CD1c-positive myeloid dendritic cell (primary cell): ENCODE measurements around the gene MTHFD2.
"Not testable (repeated sequence)": the region's sequence is repeated elsewhere in the genome, so short reads cannot be mapped to it uniquely, and the experiment has no call there.

ENCODE experiments used
- DNase-seq: peaks from one replicate; pipeline ENCODE4 v3.0.0-alpha.2; 2016; ENCODE audit errors: extremely low spot score

MTHFD2 gene

DNA sequence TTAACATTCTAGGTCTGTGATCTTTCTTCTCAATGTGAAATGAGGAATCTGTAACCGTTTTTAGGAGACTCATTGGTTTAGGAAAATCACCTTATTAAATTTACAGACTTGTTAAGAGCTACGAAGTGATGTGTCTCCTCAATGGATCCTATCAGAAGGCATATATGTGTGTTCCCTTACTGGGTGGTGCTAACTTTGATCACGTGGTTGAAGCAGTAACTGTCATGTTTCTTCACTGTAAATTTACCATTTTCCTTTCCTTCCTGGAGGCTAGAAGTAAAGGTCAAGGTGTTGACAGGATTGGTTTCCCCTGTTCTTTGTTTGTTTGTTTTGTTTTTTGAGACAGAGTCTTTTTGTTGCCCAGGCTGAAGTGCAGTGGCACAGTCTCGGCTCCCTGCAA lies 1.4 kb upstream of the MTHFD2 start:
- no peak for DNase-seq

DNA sequence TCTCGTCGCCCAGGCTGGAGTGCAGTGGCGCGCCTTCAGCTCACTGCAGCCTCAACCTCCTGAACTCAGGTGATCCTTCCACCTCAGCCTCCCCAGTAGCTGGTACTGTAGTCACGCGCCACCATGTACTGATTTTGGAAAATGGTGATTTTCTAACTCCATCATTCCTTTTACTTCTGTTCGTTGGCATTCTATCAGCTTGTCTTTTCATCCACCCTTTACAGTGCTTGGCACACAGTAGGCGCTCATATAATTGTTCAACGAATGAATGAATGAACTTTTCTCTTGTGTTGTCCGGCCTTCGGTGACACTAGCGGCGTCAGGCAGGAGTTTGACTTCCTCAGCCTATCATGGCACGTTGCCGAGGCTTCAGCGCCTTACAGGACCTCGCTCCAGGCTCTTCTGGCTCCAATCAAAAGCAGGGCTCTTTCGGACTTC lies 373 bp upstream of the MTHFD2 start:
- no peak for DNase-seq

DNA sequence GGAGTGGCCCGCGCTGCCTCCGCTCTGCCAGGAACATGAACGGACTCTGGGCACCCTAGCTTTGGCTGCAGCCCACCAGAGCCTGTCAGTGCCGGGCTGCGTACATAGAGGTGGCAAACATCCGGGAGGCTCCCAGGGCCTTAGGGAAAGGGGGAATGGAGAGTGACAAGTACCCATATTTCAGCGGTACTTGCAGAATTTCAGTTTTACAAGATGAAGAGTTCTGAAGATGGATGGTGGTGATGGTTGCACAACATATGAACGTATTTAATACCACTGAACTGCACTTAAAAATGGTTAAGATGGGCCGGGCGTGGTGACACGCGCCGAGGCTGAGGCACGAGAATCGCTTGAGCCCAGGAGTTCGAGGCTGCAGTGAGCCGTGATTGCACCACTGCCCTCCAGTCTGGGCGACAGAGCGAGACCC lies 873 bp downstream of the MTHFD2 start:
- peak; percentile 27 for DNase-seq

DNA sequence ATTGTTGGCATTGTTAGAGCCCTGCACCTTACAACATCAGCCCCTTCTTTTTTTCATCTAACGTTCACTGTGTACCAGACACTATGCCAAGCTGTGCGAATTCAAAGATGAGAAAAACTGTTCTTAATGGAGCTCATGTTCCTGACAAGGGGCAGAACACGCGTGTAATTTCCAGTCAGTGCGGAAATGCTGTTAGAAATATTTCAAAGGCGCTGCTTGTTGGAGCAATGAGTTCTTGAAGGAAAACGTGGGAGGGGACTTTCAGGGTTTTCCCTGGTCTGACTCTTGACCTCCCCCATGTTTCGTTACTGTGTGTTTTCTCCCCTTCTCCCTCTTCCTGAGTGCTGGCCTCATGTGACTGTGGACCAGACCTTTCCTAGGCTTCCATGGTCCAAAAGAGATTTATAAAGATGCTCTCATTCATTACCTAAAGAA lies 1.5 kb downstream of the MTHFD2 start:
- peak; percentile 67 for DNase-seq

DNA sequence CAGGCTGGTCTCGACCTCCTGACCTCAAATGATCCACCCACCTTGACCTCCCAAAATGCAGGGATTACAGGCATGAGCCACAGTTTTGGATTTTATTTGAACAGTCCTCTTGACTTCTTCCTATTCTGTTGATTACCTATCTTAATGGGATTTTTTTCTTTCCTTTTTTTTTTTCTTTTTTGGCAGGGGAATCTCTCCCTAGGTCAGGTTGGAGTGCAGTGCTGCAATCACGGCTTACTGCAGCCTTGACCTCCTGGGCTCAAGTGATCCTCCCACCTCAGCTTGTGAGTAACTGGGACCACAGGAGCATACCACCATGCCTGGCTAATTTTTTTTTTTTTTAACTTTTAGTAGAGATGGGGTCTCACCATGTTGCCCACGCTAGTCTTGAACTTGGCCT lies 2.8 kb downstream of the MTHFD2 start:
- no peak for DNase-seq

DNA sequence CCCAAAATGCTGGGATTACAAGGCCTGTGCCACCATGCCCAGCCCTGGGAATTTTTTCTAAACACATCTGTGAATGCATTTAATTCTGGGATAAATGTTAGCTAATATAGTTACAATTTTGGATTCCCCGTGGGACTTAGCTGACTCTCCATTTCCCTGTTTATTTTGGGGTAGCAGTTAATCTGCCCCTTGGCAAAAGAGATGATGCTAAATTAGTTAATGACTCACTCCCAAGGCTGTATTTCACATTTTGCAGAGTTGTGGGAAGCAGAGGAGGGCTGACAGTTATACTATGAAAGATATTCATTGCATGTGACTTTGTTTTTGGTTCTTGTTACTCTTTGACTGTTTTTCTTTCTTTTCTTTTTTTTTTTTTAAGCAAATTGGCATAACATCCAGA lies 3.2 kb downstream of the MTHFD2 start:
- no peak for DNase-seq

DNA sequence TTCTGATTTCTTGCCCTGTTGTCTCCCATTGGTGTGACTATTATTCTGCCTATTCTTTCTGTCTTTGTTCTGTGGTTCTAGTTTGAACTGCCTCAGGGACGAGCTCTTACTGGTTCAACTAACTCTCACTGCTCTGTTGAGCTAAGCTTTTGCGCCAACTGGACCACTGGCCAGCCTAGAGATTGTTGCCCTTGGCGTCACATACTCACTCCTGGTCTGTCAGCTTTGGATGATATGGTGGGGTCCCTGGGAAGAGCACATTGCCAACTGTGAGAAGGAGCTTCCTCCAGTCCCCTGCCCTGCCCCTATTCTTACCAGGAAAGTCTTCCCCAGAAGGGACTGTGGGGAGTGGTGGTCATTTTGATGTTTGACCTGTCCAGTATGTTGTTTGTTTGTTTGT lies 6.0 kb downstream of the MTHFD2 start:
- no peak for DNase-seq

DNA sequence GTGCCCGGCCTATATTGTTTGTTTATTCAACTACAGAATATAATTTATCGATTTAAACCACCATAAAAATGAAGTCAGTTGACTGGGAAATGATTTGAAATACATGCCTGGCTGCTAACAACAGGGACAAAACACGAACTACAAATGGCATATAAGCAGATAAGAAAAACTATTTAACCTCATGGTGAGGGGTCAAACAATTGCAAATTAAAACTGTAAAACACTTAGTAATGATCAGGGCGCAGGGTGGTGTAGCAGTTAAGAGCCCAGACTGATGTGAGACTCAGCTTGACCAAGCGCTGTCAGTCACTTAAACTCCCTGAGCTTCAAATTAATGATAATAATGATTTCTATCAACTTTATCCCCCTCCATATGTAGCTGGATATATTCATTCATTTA lies 6.7 kb downstream of the MTHFD2 start:
- no peak for DNase-seq

DNA sequence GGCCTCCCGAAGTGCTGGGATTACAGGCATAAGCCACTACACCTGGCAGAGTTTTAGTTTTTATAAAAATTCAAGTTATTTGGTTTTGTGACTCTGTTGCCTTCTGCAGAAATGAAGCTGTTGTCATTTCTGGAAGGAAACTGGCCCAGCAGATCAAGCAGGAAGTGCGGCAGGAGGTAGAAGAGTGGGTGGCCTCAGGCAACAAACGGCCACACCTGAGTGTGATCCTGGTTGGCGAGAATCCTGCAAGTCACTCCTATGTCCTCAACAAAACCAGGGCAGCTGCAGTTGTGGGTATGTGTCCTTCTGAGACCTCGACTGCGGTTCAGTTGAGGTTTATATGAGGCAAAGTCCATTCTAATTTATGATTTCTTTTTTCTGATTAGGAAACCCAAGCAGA lies 7.2 kb downstream of the MTHFD2 start:
- DNase-seq = peak; percentile 6

DNA sequence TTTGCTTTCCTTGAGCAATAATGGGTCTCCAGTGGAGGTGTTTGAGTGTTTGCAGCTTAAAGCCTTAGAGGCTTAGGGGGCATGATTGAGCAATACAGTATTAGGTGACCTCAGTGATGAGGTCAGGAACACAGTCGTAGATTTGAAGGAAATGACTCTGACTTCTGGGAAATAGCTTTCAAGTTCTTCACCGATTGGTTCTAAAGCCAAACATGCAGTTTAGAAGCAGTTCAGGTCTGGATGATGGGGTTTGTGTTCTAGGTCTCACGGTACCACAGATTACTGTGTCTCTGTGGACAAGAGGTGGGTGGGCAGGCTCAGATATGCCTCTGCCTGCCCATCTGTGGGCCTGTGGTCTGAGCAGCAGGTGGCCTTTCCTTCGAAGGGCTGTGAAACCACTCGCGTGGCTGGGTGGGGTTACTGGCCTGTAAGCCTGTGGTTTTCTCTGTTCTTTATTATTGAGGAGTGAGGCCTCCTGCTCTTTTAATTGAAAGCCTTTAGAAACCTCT lies 7.8 kb downstream of the MTHFD2 start:
- DNase-seq = peak; percentile 66

DNA sequence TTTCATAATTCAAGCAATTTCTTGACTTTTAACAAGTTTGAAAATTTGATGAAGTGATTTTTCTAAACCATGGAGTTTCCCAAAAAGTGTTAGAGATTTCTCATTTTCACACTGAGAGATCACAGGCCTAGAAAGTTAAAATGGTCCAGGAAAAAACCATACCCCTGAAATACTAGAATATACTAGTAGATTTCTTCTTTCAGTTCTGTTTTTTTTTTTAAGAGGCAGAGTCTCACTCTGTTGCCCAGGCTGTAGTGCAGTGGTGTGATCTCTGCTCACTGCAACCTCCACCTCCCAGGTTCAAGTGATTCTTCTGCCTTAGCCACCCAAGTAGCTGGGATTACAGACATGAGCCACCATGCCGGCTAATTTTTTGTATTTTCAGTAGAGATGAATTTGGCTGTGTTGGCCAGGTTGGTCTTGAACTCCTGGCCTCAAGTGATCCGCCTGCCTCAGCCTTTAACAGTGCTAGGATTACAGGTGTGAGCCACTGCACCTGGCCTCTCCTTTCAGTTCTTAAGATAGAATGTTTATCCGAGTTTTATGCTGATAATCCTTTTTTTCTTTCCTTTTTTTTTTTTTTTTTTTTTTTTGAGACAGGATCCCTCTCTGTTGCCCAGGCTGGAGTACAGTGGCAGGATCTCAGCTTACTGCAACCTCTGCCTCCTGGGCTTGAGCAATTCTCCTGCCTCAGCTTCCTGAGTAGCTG lies 14.4 kb downstream of the MTHFD2 start:
- no peak for DNase-seq

DNA sequence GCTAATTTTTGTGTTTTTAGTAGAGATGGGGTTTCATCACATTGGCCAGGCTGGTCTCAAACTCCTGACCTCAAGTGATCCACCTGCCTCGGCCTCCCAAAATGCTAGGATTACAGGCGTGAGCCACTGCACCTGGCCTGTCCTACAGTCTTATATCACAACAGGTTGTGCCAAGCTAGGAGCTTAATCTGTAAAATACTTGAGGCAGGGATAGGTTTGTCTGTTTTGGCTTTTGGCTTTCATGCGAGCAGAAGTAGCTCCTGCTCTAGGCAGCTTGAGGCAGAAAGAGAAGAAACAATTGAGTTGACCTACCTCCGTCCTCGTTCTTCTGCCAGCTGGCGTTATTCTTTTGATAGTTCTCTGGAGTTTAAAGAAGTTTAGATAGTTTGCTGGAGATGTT lies 17.4 kb downstream of the MTHFD2 start:
- not testable (repeated sequence) for DNase-seq

DNA sequence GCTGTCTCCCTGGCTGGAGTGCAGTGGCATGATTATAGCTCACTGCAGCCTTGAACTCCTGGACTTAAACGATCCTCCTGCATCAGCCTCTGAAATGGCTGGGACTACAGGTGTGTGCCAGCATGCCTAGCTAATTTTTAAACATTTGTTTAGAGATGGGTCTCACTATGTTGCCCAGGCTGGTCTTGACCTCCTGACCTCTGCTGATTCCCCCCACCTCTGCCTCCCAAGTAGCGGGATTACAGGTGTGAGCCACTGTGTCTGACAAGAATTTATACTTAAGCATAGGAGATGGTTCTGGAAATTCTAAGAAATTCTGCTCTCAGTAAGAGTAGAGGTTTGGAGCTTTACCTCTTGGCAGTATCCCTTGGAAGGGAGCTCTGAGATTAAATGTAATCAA lies 18.2 kb downstream of the MTHFD2 start:
- no peak for DNase-seq

DNA sequence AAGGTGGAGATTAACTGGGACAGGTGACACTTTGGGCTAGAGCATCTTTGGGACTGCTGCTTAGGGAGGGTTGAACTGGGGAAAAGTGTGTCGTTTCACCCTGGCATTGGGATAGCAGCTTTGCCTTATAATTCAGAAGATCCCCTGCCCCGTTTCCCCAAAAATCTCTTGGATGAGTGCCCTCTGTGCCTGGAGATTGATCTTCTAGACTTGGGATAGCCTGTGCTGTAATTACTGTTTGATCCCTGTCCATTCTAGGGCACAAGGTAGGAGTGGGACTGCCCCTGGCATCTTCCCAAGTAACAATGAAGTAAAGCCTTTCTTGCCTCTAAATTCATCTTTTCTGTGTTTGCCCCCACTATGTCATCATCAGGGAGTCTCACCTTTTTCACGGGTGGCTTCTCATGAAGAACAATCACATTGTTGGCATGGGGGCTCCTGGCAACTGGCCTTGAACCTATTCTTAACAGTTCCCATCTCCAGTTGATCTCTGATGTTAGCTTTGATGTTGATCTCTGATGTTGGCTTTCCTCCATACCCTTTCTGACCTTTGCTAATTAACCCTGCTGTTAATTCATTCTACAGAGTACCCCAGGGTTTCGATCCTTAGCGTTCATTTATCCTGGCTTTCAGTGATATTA lies 21.6 kb downstream of the MTHFD2 start:
- DNase-seq = no peak

DNA sequence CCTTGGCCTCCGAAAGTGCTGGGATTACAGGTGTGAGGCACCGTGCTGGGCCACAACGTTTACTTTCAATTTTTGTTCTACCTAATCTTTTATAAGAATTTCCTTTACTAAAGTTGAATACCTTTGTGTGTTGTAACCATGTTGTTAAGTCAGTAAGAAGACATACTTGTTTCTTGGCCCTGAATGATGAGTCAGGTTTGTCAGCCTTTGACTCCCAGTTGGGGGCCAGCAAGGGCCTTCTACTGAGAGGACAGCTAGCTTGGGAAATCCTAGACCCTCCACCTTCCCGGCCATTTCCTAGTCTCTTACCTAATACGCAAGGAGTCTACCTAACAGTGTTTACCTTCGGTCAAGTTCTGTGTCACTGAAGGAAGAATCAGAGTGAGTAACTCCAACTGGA lies 22.7 kb downstream of the MTHFD2 start:
- DNase-seq = no peak

DNA sequence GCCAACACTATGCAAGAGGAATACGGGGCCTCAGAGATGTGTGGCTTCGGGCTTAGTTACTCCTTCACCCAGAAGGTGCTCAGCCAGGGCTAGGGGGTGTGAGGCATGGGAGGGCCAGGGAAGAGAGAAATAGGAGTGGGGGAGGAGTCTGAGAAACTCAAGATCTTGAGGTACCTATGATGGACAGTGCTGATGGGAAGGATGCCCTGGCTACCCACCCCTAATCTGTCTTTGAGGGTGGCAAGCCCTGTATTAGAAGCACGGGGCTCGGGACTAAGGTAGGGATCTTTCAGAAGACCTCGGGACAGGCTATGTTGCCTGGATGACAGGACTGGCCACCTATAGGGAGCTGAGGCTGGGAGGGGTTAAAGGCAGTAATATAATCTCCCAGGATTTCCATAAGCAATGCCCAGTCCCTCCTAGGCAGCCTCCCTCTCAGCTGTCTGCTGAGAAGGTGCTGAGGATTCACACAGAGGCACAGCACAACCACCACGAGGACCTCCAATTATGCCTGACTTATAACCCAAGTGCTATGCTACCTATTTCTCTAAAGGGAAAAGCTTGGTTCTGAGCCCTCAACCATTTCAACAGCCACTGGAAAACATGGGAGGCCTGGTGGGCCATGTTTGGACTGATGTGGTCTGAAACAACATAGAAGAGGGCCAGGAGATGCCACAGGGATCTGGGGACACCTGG lies 23.3 kb downstream of the MTHFD2 start:
- DNase-seq = no peak

DNA sequence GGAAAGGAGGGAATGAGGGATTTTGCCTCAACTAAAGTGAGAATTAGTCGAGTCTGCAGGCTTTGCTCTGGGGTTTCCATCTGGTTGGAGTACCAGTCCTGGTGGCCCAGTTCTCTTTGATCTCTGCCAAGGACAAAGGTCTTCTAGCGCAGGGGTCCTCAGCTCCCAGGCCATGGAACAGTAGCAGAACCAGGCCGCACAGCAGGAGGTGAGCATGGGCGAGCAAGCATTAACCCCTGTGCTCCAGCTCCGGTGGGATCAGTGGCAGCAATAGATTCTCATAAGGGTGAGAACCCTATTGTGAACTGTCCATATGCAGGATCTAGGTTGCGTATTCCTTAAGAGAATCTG lies 23.9 kb downstream of the MTHFD2 start:
- DNase-seq = no peak

DNA sequence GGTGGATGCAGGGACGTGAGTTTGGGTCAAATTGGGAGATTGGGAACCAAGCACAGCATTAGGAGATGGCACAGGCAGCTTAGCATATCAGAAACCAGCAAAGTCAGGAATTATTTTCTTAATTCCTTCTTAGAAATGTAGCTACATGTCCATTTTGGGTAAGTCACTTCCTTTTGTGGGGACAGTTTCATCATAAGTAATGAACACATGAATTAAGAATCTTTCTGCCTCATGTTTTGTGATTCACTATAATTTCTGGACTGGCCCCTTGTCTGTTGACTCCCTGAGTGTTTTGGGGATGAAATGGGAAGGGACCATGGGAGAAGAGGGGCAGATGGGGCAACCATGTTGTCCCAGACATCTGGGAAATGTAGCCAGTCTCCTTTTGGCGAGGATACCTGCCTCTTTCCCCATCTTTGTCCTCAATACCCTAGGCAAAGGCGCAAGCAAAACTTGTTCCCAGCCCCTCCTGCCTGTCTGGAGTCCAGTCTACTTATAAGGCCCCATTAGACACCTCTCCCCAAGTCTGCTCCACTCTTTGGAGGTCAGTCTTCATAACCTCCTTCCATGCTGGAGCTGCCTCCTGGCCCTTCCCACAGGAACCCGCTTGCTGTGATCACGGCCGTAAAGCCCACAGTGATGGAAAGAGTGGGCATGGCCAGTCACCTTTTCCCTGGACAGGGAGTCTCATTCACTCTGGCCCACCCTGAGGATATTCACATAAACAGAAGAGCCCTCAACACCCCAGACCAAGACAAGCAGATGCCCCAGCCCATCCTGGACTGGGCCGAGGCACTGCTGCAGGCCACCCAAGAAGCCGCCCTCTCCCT lies 25.7 kb downstream of the MTHFD2 start:
- DNase-seq = no peak

DNA sequence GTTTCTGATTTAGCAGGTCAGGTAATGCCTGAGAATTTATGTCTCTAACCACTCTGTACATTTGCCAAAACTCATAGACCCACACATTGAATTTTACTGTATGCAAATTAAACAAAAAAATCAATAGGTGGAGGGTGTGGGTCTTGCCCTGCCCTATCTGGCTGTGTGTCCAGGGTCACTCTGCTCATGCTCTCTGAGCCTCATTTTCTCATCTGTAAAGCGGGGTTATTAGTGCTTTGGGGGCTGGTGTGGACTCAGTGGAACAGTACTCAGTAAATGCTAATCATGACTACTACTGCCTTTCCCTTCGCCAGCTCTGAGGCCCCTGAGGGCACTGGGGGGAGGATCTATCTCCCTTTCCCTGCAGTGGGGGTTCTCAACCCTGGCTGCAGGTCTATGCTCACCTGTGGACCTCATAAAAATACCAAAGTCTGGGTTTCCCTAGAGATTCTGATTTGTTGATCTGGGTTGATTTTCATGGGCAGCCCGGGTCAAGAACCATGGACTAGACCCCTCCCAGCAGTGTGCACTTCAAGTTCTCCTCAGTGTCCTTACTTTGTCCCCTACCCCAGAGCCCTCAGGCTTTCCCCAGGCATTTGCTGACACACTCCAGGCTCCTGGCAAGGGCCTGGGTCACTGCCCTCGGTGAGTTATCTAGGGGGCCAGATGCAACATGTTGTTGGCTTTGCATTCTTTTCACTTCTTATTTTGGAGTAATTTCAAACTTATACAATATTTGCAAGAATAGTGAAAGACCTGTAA lies 27.5 kb downstream of the MTHFD2 start:
- no peak for DNase-seq

DNA sequence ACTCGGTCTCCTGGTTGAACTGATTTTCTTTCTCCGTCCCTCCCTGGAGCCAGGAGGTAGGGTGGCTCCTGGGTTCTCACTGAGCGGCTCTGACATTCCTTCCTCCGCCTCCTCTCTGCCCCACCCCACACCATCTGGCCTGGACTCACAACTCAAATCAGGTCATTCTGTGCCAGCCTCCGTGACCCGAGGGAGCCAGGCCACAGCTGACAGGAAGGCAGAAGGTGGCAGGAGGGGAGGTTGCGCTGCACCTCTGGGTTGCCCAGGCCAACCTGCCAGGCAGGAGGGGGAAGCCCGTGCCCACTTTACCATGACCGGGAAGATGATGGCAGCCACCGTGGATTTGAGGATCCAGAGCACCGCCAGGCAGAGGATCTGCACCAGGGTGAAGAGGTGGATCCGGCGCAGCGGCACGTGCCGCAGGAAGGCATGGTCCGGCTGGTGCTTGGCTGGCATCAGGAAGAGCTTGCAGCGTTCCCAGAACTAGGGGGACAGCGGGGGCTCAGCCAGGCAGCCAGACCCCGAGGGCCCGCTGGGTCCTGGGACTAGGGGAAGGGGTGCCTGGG lies 28.3 kb downstream of the MTHFD2 start:
- no peak for DNase-seq

DNA sequence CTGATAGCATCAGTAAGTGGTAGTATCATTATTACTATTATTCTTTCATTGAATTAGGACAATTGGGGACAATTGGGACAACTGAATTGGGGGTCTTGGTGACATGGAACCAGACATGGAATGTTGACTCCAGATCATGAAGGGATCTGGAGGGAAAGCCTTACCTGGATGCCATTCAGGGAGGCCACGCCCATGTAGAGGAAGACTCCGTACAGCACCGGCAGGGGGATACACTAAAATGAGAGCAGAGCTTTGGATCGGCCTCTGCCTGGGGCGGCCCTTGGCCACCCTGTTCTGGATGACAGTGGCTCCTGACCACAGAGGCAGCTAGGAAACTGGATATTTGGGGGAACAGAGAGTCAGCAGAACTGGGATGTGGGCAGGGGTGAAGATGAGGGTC lies 29.2 kb downstream of the MTHFD2 start:
- DNase-seq = no peak
